HG02763 (cell line): ENCODE results near the gene ABCB8.
A peak's percentile ranks its signal among the peaks of the same experiment; 100 is the strongest.

Experiments used
- ATAC-seq: cut with Tn5 transposase; IDR thresholded peaks from one replicate; pipeline ENCODE4 v1.9.1; 2021; ENCODE audit warnings: mild to moderate bottlenecking, moderate library complexity; ENCODE audit not compliant: unreplicated experiment

ABCB8 gene

DNA sequence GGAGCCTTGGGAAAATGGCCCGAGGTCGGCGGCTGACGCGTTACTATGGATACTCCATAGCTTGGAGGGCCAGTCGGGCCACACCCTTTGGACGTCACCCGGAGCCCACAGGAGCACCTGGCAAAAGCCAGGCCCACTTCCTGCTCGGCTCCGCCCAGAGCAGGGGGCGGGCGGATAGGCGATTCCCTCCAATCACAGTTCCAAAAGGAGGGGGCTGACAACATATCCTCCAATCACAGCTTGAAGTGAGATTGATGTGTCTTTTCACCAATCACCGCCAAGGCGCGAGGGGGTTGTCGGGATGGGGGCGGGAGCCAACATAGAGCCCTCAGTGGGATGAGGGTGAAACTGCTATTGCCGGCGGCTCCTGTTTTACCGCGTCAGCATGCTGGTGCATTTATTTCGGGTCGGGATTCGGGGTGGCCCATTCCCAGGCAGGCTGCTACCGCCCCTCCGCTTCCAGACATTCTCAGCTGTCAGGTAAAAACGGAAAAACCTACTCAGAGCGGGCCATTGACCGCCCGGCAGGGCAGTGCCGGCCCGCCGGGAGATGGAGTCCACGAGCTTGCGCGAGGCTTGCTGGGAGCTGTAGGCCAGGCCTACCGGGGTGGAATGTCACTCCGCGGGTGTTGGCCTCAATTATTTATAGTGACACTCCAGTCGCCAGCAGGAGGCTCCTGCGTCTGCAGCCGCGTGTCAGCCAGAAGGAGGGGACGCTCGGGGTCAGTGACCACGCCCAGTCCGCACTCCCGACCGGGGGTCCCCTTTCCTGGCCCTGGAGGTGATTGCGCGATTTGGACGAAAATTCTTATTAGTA, at the start of gene ABCB8:
TSS of gene ABCB8 (plus strand) at position 320 of the 817 bp plus-strand sequence. CDS start at position 386, 66 bp downstream.
- peak; percentile 93 for ATAC-seq

DNA sequence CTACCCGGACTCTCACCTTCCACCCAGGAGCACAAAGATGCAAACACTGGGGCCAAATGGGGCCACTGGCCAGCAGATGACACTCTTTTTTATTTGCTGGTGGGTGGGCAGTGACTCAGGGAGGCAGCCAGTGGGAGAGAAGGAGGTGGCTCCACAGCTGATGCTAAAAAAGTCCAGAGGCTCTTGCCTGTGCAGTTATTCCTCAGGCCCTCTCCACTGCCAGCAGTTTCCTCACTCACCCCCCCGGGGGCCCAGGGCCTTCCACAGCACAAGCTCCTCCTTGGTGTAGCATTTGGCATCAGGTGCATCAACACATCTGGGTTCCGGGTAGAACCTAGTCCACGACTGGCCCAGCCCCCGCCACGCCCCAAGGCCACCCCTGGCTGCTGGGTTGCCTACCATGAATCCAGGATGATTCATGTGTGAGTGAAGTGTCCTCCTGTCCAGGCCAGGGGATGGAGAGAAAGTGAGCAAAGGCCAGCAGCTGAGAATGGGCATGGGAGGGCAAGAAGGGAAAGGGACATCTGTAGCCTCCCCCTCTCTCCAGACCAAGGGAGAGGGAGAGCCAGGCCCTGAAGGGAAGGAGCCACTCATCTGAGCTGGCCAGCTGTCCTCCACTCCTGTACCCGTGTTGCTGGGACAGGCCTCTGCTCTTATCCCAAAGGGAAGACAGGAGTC, 48.4 kb upstream of the ABCB8 start:
- no peak for ATAC-seq

DNA sequence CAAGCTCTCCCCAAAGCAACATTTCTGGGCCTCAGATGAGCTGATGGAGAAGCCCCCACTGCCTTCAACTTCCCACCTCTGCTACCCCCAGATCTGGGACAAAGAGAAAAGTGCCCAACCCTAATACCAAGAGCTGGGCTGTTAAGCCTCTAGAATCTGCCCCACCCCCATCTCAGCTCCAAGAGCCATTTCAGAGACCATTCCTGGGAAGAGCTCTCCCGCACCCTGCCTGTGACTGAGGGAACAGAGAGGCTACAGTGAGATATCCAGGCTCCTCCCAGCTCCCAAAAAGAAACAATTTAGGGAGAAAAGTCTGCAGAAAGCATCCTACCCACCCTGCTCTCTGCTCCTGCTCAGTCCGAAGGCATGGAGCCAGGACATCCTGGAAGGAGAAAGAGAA, 47.6 kb upstream of the ABCB8 start:
- ATAC-seq: no peak

DNA sequence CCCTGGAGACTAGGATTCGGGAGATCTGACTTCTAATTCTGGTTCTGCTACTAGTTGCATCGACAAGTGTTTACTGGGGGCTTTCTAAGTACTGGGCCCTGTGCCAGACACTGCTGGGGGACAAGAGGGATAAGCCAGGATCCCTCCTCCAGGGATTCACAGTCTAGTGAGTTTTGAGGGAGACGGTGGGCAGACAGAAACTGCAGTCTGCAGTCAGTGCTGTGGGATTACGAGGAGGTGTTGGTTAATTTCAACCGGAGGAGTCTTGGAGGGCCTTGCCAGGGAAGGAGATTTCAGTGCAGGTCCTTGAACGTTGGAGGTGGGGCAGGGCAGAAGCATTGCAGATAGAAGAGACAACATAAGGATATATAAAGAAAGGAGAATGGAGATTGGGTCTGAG, 46.6 kb upstream of the ABCB8 start:
- no peak for ATAC-seq

DNA sequence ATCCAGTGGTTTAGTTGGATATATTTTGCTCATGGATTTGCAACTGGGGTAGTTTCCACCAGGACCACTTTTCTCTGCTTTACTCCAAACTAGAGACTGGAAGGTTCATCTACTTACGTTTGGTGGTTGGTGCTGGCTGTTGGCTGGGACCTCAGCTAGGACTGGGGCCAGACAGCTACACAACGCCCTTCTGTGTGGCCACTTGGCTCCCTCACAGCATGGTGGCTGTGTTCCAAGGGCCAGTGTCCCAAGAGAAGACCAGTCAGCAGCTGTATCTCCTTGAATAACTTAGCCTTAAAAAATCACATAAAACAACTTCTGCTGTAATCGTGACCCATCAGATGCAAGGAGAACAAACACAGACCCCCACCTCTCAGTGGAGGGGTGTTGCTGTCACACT, 45.9 kb upstream of the ABCB8 start:
- no peak for ATAC-seq

DNA sequence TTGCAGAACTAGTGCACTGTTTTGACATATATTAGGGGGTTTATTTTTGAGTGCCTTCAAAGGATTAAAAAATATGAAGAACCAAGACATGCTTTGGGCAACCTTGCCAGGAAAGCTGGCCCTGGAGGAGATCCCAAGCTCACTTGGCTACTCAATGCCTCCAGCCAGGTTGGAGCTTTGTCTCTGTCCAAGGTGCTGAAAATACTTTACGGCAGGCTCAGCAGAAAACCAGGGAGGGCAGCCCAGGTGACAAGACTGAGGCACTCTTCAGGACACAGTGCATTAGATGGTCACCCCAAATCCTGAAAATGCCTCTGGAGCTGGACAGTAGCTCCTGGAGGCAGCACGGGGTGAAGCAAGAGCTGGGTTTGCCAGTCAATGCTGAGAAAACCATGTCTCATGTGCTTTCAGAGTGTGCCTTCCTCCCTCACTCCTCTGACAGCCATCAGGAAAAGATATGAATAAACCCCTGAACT, 44.3 kb upstream of the ABCB8 start:
- no peak for ATAC-seq

DNA sequence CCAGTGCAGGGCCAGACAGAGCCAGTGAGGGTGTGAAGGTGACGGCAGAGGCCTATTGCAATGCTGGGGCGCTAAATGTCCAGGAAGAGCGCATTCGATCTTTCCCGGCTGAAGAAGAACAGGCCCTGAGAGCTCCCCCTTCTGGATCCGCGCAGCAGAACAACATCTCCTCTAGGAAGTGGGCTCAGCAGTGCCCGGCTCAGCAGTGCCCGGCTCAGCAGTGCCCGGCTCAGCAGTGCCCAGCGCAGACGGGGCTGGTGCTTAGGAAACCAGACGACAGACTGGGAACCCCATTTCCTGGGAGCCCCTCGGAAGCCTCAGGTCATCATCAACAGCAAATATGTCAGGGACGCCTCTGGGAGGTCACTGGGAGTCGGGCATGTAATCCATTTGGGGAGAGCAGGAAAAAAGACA, 42.1 kb upstream of the ABCB8 start:
- no peak for ATAC-seq

DNA sequence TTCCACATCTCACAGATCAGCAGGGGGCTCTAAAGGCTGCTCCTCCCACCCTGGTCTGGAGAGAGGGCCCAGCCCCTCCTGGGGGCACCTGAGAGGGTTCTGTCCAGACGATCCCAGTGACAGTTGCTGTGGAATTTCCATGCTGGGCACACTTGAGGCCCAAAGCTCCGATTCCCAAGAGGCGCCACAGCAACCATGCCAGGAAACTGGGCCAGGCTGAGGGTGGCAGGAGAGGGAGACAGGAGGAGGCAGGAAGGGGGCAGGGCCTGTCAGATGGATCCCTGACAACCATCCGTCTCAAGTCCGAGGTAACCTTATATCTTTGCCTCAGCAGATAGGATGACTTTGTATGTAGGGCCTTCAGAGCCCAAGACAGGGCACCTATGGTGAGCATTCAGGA, 41.7 kb upstream of the ABCB8 start:
- no peak for ATAC-seq

DNA sequence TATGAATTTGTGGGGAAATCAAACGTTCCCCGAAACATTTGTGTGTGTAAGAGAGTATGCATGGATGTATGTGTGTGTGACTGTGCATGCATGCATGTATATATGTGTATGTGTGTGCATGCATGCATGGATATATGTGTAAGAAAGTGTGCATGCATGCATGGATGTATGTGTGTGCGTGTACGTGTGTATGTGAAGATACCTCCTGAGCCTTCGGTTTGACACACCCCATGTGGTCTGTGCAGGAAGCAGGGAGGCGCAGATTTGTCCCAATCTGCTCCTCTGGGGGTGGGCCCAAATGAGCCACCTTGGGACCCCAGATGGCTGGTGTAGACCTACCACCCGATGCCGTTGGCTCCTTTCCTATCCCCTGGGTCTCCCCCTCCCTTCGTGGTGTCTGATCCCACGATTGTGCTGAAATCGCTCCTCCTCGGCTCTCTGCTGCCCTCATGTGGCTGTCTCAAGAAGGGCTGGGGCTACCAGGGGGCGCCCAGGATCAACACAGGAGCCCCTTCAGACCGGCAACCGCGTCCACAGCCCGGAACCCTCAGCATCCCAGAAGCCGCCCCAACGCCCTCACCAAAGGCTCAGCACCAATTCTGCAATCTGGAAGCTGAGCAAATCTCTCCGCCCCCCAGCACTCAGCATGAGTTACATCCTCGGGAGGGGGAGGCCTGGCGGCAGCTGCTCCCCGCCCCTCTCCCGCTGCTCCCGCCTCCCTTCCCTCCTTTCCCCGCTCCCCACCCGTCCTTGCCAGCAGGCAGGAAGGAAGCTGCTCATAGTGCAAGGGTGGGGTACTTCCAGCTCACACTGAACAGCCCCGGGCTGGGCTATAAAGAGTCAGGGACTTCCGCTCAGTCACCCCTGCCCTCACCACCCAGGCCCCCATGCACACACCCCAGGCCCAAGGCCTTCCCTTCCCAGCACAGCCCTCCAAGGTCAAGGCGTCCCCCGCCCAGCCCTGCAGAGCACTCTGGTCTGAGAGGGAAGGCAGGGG, 39.7 kb upstream of the ABCB8 start:
- no peak for ATAC-seq

DNA sequence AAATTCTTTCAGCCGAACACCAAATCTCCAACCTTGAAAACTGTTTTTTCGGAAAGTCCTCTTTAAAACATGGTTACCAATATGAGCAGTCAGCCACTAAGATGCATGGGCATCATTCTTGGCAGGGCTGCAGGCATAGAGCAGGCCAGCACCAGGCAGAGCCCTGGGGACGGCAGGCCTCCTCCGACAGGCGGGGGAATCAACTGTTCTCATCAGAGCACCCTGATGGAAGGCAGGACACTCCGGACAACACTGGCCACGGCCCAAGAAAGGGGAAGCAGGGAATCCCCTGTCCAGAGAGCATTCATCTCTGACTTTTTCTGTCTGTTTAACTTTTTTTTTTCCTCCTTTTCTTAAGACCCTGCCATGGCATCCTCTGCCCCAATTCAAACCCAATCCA, 38.8 kb upstream of the ABCB8 start:
- no peak for ATAC-seq

DNA sequence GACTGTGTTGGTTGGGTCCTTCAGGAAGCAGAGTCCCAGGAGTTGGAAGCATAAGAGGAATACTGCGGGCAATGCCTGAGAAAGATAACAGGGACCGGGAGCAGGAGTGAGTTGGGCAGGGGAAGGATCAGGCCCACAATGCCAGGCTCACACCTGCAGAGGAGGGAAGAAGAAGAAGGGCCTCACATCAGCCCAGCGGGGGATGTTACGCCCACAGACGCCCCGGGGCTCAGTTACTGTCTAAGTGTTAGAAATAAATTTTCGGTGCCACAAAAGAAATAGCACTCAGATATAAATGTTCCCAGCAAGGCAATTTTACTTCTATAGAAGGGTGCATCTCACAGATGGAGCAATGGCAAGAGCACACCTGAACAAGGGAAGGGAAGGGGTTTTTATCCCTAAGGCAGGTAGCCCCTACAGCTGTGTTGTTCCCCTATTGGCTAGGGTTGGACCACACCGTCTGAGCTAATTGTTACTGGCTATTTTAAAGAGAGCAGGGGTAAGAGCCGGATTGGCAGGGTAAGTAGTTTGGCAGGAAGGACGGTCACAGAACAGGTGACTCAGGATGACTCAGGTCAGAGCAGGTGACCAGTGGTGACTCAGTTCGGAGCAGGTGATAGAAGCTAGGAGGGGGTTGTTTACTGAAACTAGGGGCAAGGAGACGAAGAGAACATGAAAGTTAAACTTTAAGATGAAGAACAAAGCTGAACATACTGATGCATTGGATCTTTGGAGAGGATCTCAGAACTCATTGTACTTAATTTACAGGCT, 37.6 kb upstream of the ABCB8 start, which contains the start of gene NOS3:
TSS of gene NOS3 (plus strand) at position 602 of the 771 bp plus-strand sequence. CDS start 2,787 bp downstream, outside the sequence.
- ATAC-seq: no peak

DNA sequence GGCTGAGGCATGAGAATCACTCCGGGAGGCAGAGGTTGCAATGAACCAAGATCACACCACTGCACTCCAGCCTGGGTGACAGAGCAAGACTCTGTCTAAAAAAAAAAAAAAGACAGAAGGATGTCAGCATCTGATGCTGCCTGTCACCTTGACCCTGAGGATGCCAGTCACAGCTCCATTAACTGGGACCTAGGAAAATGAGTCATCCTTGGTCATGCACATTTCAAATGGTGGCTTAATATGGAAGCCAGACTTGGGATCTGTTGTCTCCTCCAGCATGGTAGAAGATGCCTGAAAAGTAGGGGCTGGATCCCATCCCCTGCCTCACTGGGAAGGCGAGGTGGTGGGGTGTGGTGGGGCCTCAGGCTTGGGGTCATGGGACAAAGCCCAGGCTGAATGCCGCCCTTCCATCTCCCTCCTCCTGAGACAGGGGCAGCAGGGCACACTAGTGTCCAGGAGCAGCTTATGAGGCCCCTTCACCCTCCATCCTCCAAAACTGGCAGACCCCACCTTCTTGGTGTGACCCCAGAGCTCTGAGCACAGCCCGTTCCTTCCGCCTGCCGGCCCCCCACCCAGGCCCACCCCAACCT, 36.1 kb upstream of the ABCB8 start:
- no peak for ATAC-seq

DNA sequence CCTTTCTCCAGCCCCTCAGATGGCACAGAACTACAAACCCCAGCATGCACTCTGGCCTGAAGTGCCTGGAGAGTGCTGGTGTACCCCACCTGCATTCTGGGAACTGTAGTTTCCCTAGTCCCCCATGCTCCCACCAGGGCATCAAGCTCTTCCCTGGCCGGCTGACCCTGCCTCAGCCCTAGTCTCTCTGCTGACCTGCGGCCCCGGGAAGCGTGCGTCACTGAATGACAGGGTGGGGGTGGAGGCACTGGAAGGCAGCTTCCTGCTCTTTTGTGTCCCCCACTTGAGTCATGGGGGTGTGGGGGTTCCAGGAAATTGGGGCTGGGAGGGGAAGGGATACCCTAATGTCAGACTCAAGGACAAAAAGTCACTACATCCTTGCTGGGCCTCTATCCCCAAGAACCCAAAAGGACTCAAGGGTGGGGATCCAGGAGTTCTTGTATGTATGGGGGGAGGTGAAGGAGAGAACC, 35.4 kb upstream of the ABCB8 start:
- peak; percentile 54 for ATAC-seq

DNA sequence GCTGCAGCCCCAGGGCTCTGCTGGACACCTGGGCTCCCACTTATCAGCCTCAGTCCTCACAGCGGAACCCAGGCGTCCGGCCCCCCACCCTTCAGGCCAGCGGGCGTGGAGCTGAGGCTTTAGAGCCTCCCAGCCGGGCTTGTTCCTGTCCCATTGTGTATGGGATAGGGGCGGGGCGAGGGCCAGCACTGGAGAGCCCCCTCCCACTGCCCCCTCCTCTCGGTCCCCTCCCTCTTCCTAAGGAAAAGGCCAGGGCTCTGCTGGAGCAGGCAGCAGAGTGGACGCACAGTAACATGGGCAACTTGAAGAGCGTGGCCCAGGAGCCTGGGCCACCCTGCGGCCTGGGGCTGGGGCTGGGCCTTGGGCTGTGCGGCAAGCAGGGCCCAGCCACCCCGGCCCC, 34.7 kb upstream of the ABCB8 start:
- no peak for ATAC-seq

DNA sequence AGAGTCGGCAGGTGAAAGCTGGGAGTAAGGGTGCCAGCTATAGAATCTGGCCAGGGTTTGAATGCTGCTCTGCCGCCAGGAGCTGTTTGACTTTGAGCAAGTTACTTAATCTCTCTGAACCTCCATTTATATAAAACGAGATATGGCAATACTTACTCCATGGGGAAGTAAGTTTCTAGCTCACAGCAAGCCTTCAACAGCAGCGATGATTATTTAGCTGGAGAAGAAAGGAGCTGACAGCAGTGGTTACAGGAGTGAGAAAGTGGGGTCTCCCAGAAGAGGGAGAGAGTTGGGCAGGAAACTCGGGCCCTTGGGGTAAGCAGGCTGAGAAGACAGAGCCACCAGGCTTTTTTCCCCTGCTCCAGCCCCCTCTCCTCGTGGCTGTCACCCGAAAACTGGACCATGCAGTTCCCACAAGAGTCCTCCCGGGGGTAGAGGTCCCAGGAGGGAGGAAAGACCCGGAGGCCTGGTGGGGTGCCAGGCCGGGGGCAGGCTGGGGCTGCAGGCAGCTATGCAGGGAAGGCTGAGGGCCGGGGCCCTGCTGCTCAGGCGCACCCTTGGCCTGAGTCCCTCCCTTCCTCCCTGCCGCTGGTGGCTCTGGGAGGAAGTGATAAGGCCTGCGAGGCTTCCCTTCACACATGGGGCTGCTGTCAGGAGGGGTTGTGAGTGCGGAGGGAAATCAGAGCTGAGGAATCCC, 34.0 kb upstream of the ABCB8 start:
- no peak for ATAC-seq

DNA sequence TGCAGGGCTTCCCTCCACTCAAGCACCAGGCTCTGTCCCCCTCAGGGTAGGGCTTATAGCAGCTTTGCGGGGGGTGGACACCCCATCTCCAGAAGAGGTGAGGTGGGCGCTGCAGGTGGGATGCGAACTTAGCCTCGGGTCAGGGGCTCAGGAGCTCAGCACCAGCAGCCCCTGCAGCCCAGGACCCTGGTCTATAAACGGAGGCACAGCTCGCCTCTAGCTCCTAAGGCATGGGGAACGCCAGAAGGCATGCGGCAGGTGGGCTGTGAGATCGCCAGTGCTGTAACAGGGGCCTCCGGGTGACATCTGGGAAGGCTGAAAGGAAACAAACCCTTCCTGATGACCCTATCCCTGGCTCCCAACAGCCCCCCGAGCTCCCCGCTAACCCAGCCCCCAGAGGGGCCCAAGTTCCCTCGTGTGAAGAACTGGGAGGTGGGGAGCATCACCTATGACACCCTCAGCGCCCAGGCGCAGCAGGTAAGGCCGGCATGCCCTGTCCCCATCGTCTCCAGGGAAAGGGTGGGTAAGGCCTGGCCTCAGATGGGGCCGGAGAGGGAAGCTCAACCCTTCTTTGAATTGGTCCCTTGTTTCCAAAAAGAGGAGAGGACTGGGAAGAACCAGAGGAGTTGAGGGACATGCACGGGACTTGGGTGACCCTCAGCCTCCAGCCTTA, 33.3 kb upstream of the ABCB8 start:
- no peak for ATAC-seq

DNA sequence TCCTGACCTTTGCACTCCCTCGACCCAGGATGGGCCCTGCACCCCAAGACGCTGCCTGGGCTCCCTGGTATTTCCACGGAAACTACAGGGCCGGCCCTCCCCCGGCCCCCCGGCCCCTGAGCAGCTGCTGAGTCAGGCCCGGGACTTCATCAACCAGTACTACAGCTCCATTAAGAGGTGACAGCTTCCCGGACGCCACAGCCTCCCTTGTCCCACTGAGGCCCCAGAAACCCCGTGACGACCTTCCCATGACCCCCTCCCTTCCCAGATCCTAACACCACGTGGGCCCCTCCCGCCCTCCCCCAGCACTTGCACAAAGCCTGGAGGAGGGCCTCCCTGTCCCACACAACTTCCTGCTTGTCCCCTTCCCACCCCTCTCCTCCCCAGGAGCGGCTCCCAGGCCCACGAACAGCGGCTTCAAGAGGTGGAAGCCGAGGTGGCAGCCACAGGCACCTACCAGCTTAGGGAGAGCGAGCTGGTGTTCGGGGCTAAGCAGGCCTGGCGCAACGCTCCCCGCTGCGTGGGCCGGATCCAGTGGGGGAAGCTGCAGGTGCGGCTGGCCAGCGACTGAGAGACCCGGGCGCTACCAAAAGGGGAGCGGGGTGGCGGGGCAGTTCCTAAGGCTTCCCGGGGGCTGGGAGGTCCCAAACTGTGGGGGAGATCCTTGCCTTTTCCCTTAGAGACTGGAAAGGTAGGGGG, 31.7 kb upstream of the ABCB8 start:
- ATAC-seq: no peak

DNA sequence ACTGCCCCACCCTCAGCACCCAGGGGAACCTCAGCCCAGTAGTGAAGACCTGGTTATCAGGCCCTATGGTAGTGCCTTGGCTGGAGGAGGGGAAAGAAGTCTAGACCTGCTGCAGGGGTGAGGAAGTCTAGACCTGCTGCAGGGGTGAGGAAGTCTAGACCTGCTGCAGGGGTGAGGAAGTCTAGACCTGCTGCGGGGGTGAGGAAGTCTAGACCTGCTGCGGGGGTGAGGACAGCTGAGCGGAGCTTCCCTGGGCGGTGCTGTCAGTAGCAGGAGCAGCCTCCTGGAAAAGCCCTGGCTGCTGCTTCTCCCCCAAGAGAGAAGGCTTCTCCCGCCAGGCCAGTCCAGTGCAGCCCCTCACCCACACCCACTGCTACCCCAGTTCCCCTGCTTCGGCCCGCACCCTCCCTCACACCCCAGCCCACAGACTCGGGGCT, 31.2 kb upstream of the ABCB8 start:
- ATAC-seq: no peak
